Measurements from ENCODE around the gene ARID5A. TPM values are rescaled to one million over a fixed set of nuclear protein-coding genes. Genes with fewer than 3 reads are reported as not detected.

ARID5A gene
- total RNA-seq, 3 donors from 2014 or later, result 18.9 to 132 (median 56.4) TPM

DNA sequence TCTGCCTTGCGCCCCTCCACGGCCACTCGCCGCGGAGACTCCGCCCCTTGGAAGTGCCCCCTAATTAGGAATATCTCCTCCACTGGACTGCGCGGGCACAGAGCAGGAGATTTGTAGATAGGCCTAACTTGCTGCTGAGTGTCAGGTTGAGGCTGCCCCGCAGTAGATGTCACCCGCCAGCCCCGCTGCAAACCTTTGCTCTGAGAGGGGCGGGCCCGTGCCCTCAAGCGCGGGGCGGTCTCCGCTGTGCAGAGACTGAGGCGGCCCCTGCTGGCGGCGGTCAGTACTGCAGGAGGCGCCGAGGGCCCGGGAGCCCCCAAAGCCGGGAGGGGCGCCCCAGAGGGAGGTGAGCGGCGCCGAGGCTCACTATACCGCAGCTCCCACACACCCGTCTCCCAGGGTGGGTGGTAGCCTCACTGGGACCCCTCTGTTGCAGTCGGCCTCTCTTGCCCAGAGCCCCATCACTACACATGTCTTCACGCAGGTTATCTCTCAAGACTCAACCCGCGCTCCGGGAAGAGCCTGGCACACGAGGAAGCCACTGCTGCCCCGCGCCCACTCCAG lies 28.5 kb upstream of the ARID5A start:
- Histone ChIP-seq H3K4me3 (peak overlapping the region; percentile 11 to 65 (median 52)), H3K36me3 (no peaks in the 10 kb centered on the region), H3K4me1 (no peaks in the 10 kb centered on the region), H3K27me3 (no peaks in the 10 kb centered on the region), H3K27ac (peak overlapping the region; percentile 60 to 61), H3K9me3 (no peaks in the 10 kb centered on the region)
- DNase-seq (ENCODE audit: low spot score in 2 of 2), result peak; percentile 55 to 75
- intact Hi-C loops (cut with DNase I; ENCODE audit: low total_unique reads), result loop anchor here (5.0 kb wide), 1 partner anchor 101 kb away; no protein-coding TSS in a partner anchor
- TF ChIP-seq CTCF (IDR thresholded peaks at IDR 0.05) (peak; percentile 98 to 99 (median 98)), POLR2AphosphoS5 (IDR thresholded peaks at IDR 0.05) (no peak)

DNA sequence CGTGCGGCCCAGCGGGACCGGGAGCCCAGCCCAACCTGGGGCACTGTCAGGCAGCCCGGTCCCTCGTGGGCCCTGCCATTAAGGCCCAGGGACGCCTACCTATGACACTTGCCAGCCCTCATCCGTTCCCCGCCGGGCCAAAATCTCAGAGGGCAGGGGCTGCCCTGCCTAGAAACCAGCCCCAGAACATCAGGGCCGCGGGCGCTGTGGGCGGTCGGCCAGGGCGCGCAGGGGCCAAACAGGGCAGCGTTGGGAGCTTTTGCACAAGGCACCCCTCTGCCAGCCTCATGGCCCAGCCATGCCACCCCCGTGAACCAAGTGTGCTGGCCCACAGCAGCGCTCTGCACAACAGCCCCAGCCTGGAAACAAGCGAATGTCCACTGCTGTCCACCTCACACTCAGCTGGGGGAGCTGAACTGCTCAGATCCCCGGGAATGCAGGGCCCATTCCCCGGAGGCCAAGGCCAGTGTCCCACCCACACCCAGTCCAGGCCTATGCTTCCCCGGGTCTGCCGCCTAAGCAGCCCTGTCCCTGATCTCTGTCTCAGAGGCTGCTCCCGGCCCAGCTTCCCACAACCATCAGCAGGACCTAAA lies 27.9 kb upstream of the ARID5A start:
- no peaks in the 10 kb centered on the region for H3K27me3 ChIP-seq
- no peak for TF ChIP-seq CTCF (IDR thresholded peaks at IDR 0.05)
- TF ChIP-seq POLR2A (IDR thresholded peaks at IDR 0.05), result no peak
- TF ChIP-seq POLR2AphosphoS5 (IDR thresholded peaks at IDR 0.05), result no peak
- no peaks in the 10 kb centered on the region for H3K4me1 ChIP-seq
- H3K4me3 ChIP-seq, result peak overlapping the region in 1 of 3 donors; percentile 65
- peak in 1 of 2 donors; percentile 48 for DNase-seq (ENCODE audit: low spot score in 2 of 2)
- intact Hi-C loops (cut with DNase I; ENCODE audit: low total_unique reads), result loop anchor here (5.0 kb wide), 1 partner anchor 101 kb away; no protein-coding TSS in a partner anchor
- no peaks in the 10 kb centered on the region for H3K36me3 ChIP-seq
- H3K27ac ChIP-seq, result peak overlapping the region; percentile 5 to 61
- H3K9me3 ChIP-seq, result no peaks in the 10 kb centered on the region

DNA sequence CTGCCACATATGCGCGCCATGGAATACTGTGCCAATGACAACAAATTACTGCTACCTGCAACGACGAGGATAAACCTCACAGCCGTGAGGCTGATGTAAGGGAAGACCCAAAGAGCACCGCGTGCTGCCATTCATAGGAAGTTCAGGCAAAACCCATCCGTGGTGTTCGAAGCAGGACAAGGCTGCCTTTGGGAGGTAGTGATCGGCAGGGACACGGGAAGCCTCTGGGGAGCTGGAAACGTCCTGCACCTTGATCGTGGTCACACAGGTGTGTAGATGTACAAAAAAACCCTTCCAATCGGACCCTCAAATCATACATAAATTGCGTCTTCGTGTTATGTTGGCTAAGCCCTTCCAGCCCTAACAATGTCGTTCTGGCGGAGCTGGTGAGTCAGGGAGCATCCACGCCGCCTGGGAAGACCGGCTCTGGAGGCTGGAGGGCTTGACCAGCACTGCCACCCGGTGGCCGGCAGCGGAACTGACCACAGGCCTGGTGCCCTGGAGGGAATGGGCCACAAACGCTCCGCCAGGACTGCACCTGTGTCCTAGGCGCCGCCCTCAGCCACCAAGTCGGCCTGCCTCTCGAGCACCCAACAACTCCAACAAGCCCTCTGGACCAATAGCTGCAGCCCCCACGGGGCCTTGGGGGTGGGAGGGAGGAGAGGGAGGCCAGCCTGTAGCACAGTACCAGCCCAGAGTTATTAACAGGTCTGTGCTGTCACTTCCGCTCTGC lies 27.3 kb upstream of the ARID5A start:
- Histone ChIP-seq H3K27me3 (no peaks in the 10 kb centered on the region), H3K9me3 (no peaks in the 10 kb centered on the region), H3K4me3 (peak overlapping the region in 1 of 3 donors; percentile 0), H3K27ac (peak overlapping the region; percentile 5 to 61), H3K4me1 (no peaks in the 10 kb centered on the region), H3K36me3 (no peaks in the 10 kb centered on the region)
- intact Hi-C loops (cut with DNase I; ENCODE audit: low total_unique reads), result loop anchor here (5.0 kb wide), 1 partner anchor 102 kb away; no protein-coding TSS in a partner anchor
- peak; percentile 82 to 93 for DNase-seq (ENCODE audit: low spot score in 2 of 2)
- TF ChIP-seq POLR2AphosphoS5 (IDR thresholded peaks at IDR 0.05), result peak in 1 of 3 donors; percentile 48
- TF ChIP-seq POLR2A (IDR thresholded peaks at IDR 0.05), result no peak
- peak; percentile 94 to 98 (median 98) for TF ChIP-seq CTCF (IDR thresholded peaks at IDR 0.05)

DNA sequence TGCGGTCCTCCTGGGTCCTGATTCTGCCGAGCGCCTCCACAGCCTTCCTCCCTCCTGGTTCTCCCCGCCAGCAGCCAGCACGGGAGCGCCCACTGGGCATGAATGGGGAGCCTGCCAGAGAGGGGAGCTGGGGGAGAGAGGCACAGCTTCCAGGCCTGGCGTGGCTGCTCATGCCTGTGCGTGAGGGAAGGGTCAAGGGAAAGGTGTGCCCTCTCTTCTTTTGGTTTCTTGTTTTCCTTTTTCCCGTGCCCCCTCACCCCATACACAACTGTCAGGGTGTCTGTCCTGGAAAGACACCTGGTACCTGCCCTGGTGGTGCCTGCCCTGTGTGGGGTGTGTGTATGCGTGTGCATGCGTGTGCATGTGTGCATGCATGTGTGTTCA lies 26.7 kb upstream of the ARID5A start:
- Histone ChIP-seq H3K4me3 (no peak overlapping the region), H3K27ac (no peak overlapping the region), H3K27me3 (no peaks in the 10 kb centered on the region), H3K4me1 (no peaks in the 10 kb centered on the region), H3K9me3 (no peaks in the 10 kb centered on the region), H3K36me3 (no peaks in the 10 kb centered on the region)
- intact Hi-C loops (cut with DNase I; ENCODE audit: low total_unique reads), result loop anchor here (5.0 kb wide), 1 partner anchor 103 kb away; no protein-coding TSS in a partner anchor
- DNase-seq (ENCODE audit: low spot score in 2 of 2), result no peak
- TF ChIP-seq POLR2A (IDR thresholded peaks at IDR 0.05), result no peak
- no peak for TF ChIP-seq POLR2AphosphoS5 (IDR thresholded peaks at IDR 0.05)
- TF ChIP-seq CTCF (IDR thresholded peaks at IDR 0.05), result no peak
